HG02623 (cell line): ENCODE results near the gene SCYGR5.
"Not testable (repeated sequence)": the region's sequence is repeated elsewhere in the genome, so short reads cannot be mapped to it uniquely, and the experiment has no call there.

Source experiments
- ATAC-seq: cut with Tn5 transposase; IDR thresholded peaks from one replicate; pipeline ENCODE4 v1.9.1; 2021; ENCODE audit warnings: moderate library complexity; ENCODE audit not compliant: unreplicated experiment

The SCYGR5 gene, protein sequence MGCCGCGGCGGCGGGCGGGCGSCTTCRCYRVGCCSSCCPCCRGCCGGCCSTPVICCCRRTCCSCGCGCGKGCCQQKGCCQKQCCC

DNA sequence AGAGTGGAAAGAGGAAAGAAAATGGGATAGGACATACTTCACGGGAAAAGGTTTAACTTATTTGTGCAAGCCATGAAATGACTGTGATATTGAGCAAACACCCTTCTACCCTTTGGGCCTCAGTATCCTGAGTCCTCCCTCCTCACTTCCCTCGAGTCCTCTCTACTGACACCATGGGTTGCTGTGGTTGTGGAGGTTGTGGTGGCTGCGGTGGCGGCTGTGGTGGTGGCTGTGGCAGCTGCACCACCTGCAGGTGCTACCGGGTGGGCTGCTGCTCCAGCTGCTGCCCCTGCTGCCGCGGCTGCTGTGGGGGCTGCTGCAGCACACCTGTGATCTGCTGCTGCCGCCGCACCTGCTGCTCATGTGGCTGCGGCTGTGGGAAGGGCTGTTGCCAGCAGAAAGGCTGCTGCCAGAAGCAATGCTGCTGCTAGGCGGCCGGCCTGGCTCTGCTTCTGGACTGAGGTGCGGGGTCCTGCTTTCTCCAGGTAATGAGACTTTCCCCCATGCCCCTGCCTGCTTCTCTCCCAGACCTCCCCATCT is at the start of gene SCYGR5:
Gene SCYGR5 (plus strand): TSS at position 174 of the 540 bp plus-strand sequence. CDS start 0 bp downstream, at position 174.
- ATAC-seq: not testable (repeated sequence)

DNA sequence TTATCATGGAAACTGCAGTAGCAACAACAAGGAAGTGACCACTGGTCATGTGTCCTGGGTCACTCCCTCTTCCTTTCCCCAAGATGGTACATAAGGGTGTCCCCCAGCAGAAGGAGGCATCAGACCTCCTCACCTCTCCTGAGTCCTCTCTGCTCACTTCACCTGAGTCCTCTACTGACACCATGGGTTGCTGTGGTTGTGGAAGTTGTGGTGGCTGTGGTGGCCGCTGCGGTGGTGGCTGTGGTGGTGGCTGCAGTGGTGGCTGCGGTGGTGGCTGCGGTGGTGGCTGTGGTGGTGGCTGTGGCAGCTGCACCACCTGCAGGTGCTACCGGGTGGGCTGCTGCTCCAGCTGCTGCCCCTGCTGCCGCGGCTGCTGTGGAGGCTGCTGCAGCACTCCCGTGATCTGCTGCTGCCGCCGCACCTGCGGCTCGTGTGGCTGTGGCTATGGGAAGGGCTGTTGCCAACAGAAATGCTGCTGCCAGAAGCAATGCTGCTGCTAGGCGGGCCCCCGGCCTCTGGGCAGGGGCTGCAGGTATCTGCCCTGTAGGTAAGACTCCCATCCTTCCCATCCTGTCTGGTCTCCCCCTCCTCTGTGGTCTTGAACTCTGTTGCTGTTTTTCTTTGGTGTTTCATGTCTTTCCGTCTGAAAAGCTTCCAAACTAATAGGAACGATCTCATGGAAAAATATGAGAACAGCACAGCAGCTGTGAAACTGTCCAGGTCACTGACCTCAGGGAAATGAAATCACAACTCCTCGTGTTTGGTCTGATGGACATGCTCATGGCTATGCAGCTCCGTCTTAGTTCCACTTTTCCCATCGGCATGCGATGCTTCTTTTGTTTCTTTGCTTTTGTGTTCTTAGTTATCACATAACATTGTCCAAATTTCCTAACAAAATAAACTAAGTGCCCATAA is 49.0 kb upstream of the SCYGR5 start, which contains the start of gene SCYGR4:
Gene SCYGR4 (plus strand): TSS at position 183 of the 915 bp plus-strand sequence. CDS start 0 bp downstream, at position 183.
- ATAC-seq: no peak

DNA sequence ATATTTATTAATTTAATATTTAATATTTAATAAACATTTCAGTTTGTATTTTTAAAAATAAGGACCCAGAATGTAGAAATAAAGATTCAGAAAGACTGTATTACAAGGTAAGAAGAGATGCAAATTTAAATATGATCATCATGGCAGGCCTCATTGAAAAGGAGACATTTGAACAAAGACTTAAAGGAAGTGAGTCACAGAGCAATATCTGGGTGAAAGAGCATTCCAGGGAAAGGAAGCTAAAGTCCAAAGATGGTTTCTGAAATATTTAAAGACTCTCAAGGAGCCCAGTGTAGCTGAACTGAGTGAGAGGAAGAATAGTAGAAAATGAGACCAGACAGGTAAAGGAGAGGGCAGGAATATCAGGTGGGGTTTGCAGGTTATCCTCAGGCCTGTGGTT is 43.4 kb upstream of the SCYGR5 start:
- ATAC-seq: no peak

DNA sequence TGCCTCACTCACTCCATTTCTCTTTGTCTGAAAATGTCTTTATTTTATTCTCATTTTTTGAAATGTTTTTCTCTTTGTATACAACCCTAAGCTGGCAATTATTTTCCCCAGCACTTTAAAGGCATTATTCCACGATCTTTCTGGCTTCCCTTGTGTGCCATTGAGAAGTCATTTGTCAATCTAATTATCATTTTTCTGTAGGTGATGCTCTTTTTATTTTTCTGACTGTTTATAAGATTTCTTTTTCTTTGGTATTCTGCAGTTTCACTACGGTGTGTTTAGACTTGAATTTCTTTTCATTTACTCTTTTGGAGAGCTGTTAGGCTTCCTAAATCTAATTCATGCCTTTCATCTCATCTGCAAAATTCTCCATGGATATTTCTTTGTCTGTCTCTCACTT is 41.2 kb upstream of the SCYGR5 start:
- no peak for ATAC-seq

DNA sequence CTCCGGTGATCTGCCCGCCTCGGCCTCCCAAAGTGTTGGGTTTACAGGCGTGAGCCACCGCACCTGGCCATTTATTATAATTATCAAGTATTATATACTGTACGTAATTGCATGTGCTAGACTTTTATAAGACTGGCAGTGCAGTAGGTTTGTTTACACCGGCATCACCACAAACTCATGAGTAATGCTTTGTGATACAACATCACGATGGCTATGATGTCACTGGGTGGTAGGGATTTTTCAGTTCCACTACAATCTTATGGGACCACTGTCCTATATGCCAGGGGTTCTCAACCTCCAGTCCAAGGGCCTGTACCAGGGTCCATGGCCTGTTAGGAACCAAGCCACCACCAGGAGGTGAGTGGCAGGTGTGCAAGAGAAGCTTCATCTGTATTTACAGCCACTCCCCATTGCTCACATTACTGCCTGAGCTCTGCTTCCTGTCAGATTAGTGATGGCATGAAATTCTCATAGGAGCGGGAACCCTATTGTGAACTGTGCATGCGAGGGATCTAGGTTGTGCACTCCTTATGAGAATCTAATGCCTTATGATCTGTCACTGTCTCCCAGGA is 39.9 kb upstream of the SCYGR5 start:
- no peak for ATAC-seq

DNA sequence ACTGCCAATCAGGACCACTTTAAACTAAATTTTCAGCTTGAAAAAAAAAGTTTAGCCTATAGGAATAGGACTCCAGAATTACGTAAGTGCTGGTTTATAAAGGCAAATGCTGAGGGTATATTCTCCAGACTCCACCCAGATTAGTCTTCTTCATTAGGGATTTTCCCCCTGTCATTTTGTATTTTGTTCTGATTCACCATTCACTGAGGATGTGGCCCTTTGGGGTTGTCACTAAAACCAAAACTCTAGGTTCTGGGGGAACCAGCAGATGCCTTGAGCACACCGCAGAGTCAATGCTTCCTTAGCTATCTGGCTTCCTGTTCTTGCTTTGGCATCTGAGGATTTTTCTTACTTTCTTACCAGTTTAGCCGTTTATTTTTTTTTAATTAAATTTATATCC is 38.8 kb upstream of the SCYGR5 start:
- peak; percentile 98 for ATAC-seq

DNA sequence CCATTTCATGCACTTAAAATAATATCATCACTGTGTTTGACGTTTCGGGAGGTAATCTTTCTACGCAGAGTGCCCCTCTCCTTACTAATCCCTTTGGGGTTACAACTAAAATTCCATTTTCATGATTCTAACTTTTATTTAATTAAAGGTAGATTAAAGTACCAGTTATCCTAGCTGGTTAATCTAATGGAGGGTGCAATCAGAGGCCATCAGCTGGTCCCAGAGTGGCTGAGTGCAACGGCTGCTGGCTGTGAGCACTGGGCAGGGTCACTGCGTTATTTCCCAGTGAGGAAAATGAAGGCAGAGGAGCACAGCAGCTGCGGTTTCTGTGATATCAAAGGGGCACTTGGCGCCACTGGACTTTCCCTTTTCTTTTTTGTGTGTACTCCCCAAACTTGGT is 37.2 kb upstream of the SCYGR5 start:
- ATAC-seq: no peak

DNA sequence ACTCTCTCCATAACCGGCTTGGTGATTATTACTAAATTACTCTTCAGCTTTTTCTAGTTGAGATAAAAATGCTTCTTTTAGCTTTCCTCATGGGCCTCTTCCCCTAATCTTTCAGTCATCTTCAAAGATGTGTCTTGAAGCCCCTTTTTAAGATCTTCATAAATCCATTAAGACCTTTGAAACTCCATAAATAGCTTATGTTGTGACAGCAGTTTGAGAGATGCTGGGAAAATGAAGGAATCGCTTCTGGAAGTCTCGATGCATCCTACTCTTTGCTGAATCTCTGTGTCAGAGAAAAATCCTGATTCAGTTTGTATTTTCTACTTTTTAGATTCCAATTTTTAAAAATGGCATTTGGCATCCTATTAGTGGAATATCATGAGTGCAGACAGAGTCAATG is 36.3 kb upstream of the SCYGR5 start:
- no peak for ATAC-seq

DNA sequence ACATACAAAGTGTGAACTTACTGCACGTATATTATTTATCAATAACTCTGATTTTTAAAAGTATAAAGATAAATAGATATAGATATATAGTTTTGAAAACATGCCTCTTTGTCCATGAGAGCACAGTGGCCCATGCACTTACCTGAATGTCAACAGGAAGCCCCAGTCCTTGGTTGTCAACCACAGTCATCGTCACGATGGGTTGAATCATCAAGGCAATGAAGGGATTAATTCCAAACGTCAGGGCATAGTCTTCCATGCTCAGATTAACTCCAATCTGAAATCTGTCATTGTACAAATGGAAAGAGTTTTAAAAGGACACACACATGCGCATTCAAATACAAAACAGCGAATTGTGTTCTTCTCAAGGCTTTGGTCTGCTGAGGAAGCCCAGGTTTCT is 33.8 kb upstream of the SCYGR5 start:
- no peak for ATAC-seq

DNA sequence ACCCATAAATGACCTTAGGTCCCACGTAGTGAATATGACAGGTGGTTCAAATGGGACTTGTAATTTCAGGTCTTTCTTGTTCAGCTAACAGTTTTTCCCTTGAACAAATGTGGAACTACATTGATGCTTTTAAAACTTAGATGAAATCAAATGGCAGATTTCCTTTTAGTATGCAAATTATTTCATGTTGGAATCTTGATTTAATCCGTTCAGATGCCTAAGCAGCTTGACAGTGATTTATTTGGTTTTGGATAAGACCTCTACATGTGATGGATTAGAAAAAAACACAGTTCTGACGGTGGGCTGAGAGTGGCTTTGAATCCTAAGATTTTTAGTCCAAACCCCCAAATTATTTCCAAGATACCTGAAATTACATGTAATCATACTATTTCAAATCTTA is 32.4 kb upstream of the SCYGR5 start:
- no peak for ATAC-seq

DNA sequence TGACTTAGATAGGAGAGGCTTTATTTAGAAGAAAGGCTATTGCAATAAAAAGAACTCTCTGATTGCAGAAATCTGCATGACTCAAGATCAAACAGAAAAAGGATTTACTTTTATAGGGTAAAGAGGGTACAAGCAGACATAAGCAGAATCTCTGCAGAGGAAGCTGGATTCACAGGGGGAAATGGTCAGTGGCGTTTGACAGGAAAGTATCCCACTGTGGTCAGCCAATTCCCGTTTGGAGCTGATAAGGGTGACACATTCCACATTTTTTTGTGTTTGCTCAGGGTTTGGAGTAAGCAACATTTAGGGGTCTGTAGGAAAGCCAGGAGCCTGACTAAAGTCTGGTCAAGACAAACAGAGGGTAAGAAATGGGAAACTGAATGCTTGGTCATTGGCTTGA is 23.9 kb upstream of the SCYGR5 start:
- ATAC-seq: no peak

DNA sequence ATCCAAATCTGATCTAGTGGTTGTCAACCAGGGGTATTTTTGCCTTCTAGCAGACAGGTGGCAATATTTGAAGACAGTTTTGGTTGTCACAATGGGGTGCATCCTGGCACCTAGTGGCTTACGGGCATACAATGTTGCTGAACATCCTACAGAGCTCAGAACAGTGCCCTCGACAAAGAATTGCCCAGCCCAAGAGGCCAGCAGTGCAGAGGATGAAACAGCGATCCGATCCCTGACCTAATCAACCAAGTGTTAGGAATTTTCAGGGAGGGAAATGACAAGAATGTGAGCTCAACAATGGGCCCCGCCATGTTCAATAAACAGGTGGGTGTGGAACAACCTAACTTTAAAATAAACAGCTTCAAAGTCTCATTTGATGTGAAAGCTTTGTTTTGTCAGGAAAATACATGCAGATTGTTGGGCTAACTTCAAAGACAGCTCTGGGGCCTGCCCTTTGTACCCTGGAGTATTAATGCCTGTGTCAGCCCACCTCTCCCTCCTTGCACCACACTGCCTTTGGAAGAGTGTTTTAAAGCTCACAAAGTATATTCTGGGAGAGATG is 22.5 kb upstream of the SCYGR5 start:
- no peak for ATAC-seq

DNA sequence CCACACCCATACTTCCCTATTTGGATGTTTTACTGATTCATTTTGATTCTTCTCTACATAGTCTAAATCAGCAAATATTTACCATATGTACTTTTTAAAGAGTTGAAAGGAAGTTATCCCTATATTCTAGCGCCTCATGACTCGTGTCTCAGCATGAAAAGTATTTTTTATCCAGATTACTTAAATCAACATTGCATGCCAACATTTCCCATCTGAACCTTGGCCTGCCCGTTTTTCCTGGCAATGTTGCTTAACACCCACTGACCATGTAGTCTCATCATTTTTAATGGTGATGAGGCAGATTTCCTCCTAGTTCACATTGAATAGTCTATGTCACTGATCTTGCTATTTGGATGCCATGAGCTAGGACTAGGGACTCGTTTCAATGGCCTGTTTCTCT is 13.2 kb upstream of the SCYGR5 start:
- no peak for ATAC-seq

DNA sequence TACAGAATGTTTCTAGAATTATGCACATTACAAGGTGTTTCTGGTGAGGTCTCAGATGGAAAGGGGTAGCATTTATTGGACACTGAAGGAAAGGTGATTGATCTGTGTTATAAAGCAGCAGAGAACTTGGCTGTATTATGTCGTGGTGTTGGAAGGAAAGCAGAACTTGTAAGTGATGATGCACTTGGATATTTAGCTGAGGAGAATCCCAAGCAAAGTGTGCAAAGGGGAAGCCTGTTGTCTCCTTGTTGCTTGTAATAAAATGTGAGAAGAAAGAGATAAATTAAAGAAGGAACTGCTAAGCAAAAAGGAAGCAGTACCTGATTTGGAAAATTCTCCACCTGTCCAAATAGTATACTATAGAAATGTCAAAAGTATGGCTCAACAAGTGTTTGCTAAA is 12.2 kb upstream of the SCYGR5 start:
- ATAC-seq: no peak

DNA sequence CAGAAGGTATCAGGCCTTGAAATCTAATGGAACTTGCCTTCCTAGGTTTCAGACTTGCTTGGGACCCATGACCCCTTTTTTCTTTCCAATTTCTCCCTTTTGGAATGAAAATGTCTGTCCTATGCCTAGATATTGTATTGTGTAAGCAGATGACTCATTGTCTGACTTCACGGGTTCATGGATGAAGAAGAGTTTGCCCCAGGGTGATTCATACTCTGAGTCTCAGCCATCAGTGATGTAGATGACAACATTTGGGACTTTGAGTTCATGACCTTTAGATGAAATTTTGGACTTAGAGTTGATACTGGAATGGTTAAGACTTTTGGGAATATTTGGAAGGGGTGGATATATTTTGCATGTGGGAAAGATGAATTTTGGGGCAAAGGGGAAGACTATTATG is 11.2 kb upstream of the SCYGR5 start:
- no peak for ATAC-seq

DNA sequence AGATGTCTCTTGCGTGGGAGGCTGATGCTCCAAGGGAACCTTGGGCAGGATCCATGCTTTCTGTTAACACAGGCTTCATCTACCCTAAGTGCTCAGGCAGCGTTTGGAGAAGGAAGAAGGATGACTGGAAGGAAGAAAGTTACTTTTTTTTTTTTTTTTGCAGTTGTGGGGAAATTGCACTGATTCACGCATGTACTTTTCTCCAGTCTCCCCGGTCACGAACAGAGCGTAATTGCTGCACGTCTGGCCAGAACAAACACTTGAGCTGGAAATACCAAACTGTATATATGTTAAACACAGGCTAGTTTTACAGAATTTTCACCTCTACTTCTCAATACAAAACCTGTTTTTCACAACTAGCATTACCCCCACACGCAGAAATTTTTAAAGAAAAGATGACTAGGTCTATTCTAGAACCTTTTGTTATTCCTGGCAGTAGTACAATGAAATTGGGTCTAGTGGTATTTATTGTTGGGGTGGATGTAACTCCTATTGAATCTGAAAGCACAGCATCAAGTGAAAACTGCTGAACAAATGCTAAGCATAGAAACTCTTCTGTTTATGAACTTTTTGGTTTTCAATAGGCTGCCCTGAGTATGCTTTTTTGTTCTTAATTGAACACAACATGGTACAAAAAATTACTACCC is 9.3 kb upstream of the SCYGR5 start:
- no peak for ATAC-seq

DNA sequence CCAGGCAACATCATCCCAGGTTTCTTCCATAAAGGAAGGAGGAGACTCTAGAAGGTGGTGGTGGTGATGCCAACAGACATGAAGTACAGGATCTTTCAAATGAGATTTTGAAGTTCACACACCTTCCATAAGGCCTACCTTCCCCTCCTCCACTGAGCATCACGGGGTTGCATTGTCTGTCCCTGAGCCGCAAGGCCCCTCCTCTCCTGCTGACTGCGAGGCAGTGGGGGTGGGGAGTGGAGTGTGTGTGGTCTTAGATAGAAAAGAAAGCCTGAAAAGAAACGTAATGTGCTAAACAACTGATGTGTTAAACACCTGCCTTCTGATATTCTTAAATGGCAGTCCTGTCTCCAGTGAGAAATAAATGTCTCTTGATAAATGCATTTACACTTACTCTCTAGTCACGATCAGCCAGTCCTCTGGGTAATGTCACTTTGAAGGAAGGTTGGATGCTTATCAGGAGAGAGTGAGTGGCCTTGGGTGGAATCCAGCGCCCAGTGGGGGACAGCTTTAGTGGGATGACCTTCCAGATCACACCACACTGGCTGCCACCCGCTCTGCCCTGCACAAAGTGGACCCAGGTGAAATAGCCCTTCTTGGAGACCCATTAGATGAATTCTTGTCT is 5.5 kb upstream of the SCYGR5 start:
- no peak for ATAC-seq

DNA sequence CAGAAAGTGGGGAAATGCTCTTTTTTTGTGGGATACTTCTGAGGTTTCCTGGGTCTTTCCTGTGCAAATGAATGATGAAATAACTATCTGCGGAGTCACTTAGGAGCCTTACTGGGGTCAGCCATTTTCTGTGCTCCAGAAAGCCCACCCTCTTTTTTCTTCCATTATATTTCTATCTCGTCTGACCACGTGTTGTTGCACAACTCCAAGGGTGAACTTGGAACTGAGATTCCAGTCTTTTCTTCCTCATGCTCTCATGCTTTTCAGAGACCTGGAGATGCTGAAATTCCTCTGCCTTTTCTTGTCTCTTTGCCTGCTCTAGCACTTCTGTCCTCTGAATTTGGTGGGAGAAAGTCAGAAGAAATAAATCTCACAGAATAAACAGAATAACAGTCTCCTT is 4.8 kb upstream of the SCYGR5 start:
- ATAC-seq: no peak

DNA sequence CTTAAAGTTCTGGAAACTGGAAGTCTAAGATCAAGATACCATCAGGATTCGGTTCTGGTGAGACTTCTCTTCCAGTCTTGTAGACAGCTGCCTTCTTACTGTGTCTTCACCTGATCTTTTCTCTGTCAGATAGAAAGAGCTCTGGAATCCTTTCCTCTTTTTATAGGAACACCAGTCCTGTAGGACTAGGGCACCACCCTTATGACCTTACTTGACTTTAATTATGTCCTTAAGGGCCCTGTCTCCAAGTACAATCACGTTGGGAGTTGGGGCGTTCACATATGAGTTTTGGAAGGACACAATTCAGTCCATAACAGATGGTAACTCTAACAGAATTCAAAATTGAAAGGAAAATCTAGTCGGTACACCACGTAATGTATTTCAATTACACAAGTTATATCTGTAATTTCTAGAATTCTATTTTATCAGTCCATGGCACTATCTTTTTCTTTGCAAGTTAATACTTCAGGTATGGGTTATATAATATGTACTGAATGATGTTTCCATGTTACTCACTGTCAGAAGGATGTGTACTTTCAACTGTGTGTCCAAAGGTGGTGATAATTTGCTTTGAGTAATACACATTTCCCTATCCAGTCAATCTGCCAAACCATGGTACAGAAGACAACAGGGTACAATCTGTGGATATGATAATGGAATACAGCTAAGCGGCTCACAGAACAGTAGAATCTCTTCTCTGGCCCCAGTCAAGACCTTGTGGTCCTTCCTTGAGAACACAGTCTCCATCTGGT is 1.2 kb upstream of the SCYGR5 start:
- ATAC-seq: no peak
